ENCODE data around the gene MCUB.
"Not testable (repeated sequence)": the region's sequence is repeated elsewhere in the genome, so short reads cannot be mapped to it uniquely, and the experiment has no call there.

GRCh38 chr4:109678925-109679324 lies 118.9 kb downstream of the MCUB start:
- TF ChIP-seq EZH2 (IDR thresholded peaks at IDR 0.05; ENCODE audit: borderline replicate concordance); CTCF (IDR thresholded peaks at IDR 0.05; ENCODE audit: poor library complexity): not testable (repeated sequence)
